Measurements from ENCODE around the gene ST8SIA6.
A peak's percentile ranks its signal among the peaks of the same experiment; 100 is the strongest.

Gene ST8SIA6

DNA sequence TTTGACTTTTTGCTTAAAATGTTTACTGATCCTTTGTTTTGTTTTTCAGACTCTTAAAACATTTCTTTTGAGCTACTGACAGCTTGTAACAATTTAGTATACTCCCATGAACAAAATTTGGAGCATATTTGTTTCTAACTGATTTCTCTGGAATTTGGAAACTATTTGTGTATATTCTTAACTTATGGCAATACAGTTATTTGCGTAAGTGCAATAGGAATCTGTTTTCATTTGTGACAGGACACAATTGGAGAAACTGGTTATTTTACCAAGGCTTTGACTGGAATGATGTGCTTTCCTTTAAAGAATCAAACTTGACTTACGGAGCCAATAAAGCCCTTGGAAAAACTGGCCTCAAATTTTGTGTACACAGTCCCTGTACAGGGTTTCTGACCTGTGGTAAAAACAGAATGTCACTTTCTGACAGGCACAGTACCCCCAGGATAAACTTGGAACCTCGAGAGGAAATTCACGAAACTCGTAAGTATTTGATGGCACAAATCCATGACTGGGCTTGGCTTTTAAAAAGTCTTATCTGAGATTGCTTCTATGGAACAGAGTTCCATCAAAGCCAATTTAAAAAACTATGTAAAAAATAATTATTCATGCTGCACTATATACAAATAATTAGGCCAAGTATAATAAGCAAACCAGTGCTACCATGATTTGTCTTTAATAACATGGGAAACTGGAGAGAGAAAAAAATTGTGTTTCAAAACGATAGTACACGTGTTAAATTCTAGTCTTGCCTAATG lies 70.4 kb downstream of the ST8SIA6 start:
- Histone ChIP-seq H3K4me1 (peaks cover 11% of the 10 kb centered on the region; the same call in 1 of the 2 replicates), H3K27me3 (ENCODE audit: low read depth) (no peaks in the 10 kb centered on the region), H3K4me3 (no peak overlapping the region), H3K9me3 (no peaks in the 10 kb centered on the region), H3K36me3 (replicated peaks) (no peaks in the 10 kb centered on the region)
- no peak for DNase-seq (ENCODE audit: low spot score in 2 of 2)
- in situ Hi-C loops (cut with MboI; ENCODE audit: low sequenced_read_pairs) = no loop called here

GRCh38 chr10:17381502-17382142 lies 72.8 kb downstream of the ST8SIA6 start:
- Histone ChIP-seq H3K27me3 (ENCODE audit: low read depth) (no peaks in the 10 kb centered on the region), H3K4me1 (peaks cover 11% of the 10 kb centered on the region; the same call in 1 of the 2 replicates), H3K36me3 (replicated peaks) (no peaks in the 10 kb centered on the region), H3K9me3 (no peaks in the 10 kb centered on the region), H3K4me3 (no peak overlapping the region)
- in situ Hi-C loops (cut with MboI; ENCODE audit: low sequenced_read_pairs) = no loop called here
- no peak for DNase-seq (ENCODE audit: low spot score in 2 of 2)

- Histone ChIP-seq H3K4me1 (peaks cover 11% of the 10 kb centered on the region; the same call in 1 of the 2 replicates), H3K9me3 (no peaks in the 10 kb centered on the region), H3K4me3 (no peak overlapping the region), H3K36me3 (replicated peaks) (no peaks in the 10 kb centered on the region), H3K27me3 (ENCODE audit: low read depth) (no peaks in the 10 kb centered on the region)
- in situ Hi-C loops (cut with MboI; ENCODE audit: low sequenced_read_pairs) = no loop called here
- no peak for DNase-seq (ENCODE audit: low spot score in 2 of 2)
Observed at GRCh38 chr10:17380888-17381287, 73.5 kb downstream of the ST8SIA6 start.

- Histone ChIP-seq H3K4me3 (no peak overlapping the region), H3K27me3 (ENCODE audit: low read depth) (no peaks in the 10 kb centered on the region), H3K9me3 (no peaks in the 10 kb centered on the region), H3K36me3 (replicated peaks) (no peaks in the 10 kb centered on the region), H3K4me1 (peaks cover 11% of the 10 kb centered on the region; the same call in 1 of the 2 replicates)
- DNase-seq (ENCODE audit: low spot score in 2 of 2) = no peak
- in situ Hi-C loops (cut with MboI; ENCODE audit: low sequenced_read_pairs) = no loop called here
Observed at GRCh38 chr10:17380016-17380415, 74.4 kb downstream of the ST8SIA6 start.

DNA sequence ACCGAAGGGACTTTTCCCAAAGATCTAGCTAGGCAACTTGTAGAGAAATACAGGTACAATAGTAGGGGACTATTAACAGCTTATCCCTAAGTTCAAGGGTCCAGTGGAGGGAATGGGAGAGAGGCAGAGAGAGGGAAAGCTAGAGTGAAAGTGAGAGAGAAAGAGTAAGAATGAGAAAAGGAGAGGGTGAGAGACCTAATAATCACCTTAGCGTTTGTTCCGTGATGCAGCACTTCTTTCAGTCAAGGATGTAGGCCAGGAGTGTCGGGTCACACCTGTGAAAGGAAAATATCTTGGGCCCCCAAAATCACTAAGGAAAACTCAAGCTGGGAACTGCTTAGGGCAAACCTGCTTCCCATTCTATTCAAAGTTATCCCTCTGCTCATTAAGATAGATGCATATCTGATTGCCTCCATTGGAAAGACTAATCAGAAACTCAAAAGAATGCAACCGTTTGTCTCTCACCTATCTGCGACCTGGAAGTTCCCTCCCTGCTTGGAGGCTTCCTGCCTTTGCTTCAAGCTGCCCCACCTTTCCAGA lies 75.2 kb downstream of the ST8SIA6 start:
- no peak for DNase-seq (ENCODE audit: low spot score in 2 of 2)
- Histone ChIP-seq H3K4me3 (no peak overlapping the region), H3K36me3 (replicated peaks) (no peaks in the 10 kb centered on the region), H3K4me1 (peaks cover 11% of the 10 kb centered on the region; the same call in 1 of the 2 replicates), H3K9me3 (no peaks in the 10 kb centered on the region), H3K27me3 (ENCODE audit: low read depth) (no peaks in the 10 kb centered on the region)
- in situ Hi-C loops (cut with MboI; ENCODE audit: low sequenced_read_pairs) = no loop called here

GRCh38 chr10:17375936-17376584 lies 78.3 kb downstream of the ST8SIA6 start:
- peak in 1 of 2 experiments; percentile 61 for DNase-seq (ENCODE audit: low spot score in 2 of 2)
- Histone ChIP-seq H3K4me3 (no peak overlapping the region), H3K9me3 (no peaks in the 10 kb centered on the region), H3K4me1 (peaks cover 8% of the 10 kb centered on the region; the same call in 1 of the 2 replicates), H3K36me3 (replicated peaks) (no peaks in the 10 kb centered on the region), H3K27me3 (ENCODE audit: low read depth) (no peaks in the 10 kb centered on the region)
- in situ Hi-C loops (cut with MboI; ENCODE audit: low sequenced_read_pairs) = no loop called here

DNA sequence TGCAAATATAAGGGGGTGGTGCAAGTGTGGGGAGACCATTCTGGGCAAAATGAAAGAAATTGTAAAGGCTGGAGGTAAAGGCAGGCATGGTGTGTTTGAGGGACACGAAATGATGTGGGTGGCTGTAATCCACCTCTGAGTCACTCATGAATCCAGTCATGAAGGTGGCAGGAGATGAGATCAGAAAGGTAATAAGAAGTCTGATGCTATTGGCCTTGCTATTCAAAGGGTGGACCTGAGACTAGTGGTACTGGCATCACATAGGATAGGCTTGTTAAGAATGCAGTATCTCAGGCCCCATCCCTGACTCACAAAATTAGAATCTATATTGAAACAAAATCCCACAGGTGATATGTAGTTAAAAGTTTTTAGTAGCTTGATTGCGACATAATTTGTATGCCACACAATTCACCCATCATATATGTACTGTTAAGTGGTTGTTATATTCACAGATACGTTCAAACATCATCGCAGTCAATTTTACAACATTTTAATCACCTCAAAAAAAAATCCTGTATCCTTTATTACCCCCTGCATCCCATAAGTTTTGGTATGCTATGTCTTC lies 85.6 kb downstream of the ST8SIA6 start:
- in situ Hi-C loops (cut with MboI; ENCODE audit: low sequenced_read_pairs) = no loop called here
- Histone ChIP-seq H3K27me3 (ENCODE audit: low read depth) (no peaks in the 10 kb centered on the region), H3K9me3 (no peaks in the 10 kb centered on the region)

DNA sequence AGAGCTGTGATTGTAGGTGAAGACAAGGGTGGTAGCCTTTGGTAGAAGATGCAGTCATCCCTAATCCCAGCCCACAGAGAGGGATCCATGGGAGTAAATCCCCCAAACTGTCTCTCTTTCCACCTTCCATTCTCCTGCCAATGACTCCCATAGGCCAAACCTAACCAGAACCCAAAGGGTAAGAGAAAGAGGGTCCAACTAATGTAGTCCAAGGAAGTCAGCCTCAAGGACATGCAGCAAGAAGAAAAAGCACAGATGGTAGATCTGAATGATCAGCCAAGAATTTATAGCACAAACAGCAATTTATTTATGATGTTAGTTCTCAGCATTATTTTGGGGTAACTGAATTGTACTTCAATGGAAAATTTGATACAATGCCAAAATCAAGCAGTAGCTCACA lies 87.7 kb downstream of the ST8SIA6 start:
- Histone ChIP-seq H3K27me3 (ENCODE audit: low read depth) (no peaks in the 10 kb centered on the region), H3K9me3 (no peaks in the 10 kb centered on the region), H3K4me1 (no peaks in the 10 kb centered on the region), H3K4me3 (no peak overlapping the region), H3K36me3 (replicated peaks) (no peaks in the 10 kb centered on the region)
- no peak for DNase-seq (ENCODE audit: low spot score in 2 of 2)
- in situ Hi-C loops (cut with MboI; ENCODE audit: low sequenced_read_pairs) = no loop called here

More for the DNA sequence above, 85.6 kb downstream of the ST8SIA6 start:
- H3K4me3 ChIP-seq = no peak overlapping the region
- H3K4me1 ChIP-seq = no peaks in the 10 kb centered on the region
- DNase-seq (ENCODE audit: low spot score in 2 of 2) = no peak
- no peaks in the 10 kb centered on the region for H3K36me3 ChIP-seq (replicated peaks)

GRCh38 chr10:17365402-17365801 lies 89.0 kb downstream of the ST8SIA6 start:
- Histone ChIP-seq H3K36me3 (replicated peaks) (no peaks in the 10 kb centered on the region), H3K4me3 (no peak overlapping the region), H3K9me3 (no peaks in the 10 kb centered on the region), H3K27me3 (ENCODE audit: low read depth) (no peaks in the 10 kb centered on the region), H3K4me1 (no peaks in the 10 kb centered on the region)
- in situ Hi-C loops (cut with MboI; ENCODE audit: low sequenced_read_pairs) = no loop called here
- DNase-seq (ENCODE audit: low spot score in 2 of 2) = no peak

GRCh38 chr10:17358461-17358860 lies 95.9 kb downstream of the ST8SIA6 start:
- no peak for DNase-seq (ENCODE audit: low spot score in 2 of 2)
- in situ Hi-C loops (cut with MboI; ENCODE audit: low sequenced_read_pairs) = no loop called here
- H3K36me3 ChIP-seq (replicated peaks) = no peaks in the 10 kb centered on the region
- H3K9me3 ChIP-seq = no peaks in the 10 kb centered on the region
- H3K27me3 ChIP-seq (ENCODE audit: low read depth) = no peaks in the 10 kb centered on the region
- H3K4me1 ChIP-seq = no peaks in the 10 kb centered on the region
- H3K4me3 ChIP-seq = no peak overlapping the region

DNA sequence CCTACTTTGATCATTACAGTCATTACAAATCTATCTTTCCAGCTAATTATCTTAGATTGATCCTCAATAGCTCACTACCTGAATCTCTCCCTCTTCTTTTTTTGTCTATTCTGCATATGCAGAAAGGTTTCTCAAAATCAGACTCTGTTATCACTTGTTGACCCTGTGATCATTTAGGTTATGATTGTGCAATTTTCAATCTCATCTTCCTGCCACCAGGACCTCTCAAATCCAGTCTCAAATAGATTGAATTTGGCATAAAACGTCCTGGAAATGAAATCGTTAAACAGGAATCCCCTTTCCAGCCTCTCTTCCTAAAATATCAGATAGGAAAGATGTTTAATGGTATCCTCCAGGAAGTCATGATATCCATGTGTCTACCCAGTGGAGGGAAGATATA lies 96.6 kb downstream of the ST8SIA6 start:
- in situ Hi-C loops (cut with MboI; ENCODE audit: low sequenced_read_pairs) = no loop called here
- DNase-seq (ENCODE audit: low spot score in 2 of 2) = no peak
- Histone ChIP-seq H3K4me3 (no peak overlapping the region), H3K9me3 (no peaks in the 10 kb centered on the region), H3K27me3 (ENCODE audit: low read depth) (no peaks in the 10 kb centered on the region), H3K36me3 (replicated peaks) (no peaks in the 10 kb centered on the region), H3K4me1 (no peaks in the 10 kb centered on the region)

DNA sequence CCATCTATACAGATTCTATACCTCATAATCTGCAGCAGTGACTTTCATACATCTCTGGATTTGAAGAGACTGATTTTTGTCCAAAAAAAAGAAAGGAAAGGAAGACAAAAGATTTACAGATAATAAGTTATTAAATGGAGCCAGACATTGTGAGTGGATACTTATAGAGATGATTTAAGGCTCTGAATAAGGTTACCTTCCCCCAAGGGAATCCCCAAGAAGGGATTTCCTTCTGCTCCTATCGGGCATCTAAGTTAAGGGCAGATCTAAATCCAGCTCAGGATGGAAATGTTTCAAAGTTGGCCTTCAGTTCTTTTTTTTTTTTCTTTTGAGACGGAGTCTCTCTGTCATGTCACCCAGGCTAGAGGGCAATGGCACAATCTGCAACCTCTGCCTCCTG lies 97.6 kb downstream of the ST8SIA6 start:
- DNase-seq (ENCODE audit: low spot score in 2 of 2) = no peak
- Histone ChIP-seq H3K36me3 (replicated peaks) (no peaks in the 10 kb centered on the region), H3K4me3 (no peak overlapping the region), H3K27me3 (ENCODE audit: low read depth) (no peaks in the 10 kb centered on the region), H3K9me3 (no peaks in the 10 kb centered on the region), H3K4me1 (no peaks in the 10 kb centered on the region)
- in situ Hi-C loops (cut with MboI; ENCODE audit: low sequenced_read_pairs) = no loop called here

- DNase-seq (ENCODE audit: low spot score in 2 of 2) = no peak
- Histone ChIP-seq H3K4me1 (no peaks in the 10 kb centered on the region), H3K9me3 (no peaks in the 10 kb centered on the region), H3K27me3 (ENCODE audit: low read depth) (no peaks in the 10 kb centered on the region), H3K4me3 (no peak overlapping the region), H3K36me3 (replicated peaks) (no peaks in the 10 kb centered on the region)
- in situ Hi-C loops (cut with MboI; ENCODE audit: low sequenced_read_pairs) = no loop called here
Observed at GRCh38 chr10:17354781-17355180, 99.6 kb downstream of the ST8SIA6 start.

All from HAP-1 (cell line).